Lower leg skin (tissue), 4 donors: ENCODE results near the gene ADGRL3. TPM values are rescaled to one million over a fixed set of nuclear protein-coding genes. Genes with fewer than 3 reads are reported as not detected.

Experiments used
- DNase-seq, 2 donors: peaks; one replicate each; pipeline ENCODE4 v3.0.0-alpha.2; 2019; ENCODE audit warnings: low spot score in 2 of 2
- H3K4me3 ChIP-seq: fragments of 200-600 bp; sonication (generic); 2 replicates; pipeline ENCODE4 v1.5.1; 2017; ENCODE audit warnings: mild to moderate bottlenecking, low read depth; ENCODE audit not compliant: poor library complexity, severe bottlenecking
- CTCF ChIP-seq, 3 donors: fragments of 450-650 bp; IDR thresholded peaks; one replicate each; pipeline ENCODE4 v1.5.1; 2016; ENCODE audit warnings: antibody characterized with exemption in 3 of 3, mild to moderate bottlenecking in 3 of 3, moderate library complexity in 2 of 3
- POLR2A ChIP-seq, 2 donors: fragments of 450-650 bp; IDR thresholded peaks; one replicate each; pipeline ENCODE4 v1.6.1; 2016 to 2017; ENCODE audit warnings: antibody characterized with exemption in 2 of 2, mild to moderate bottlenecking in 1 of 2, moderate library complexity in 1 of 2
- WGBS, 2 donors: methylation state at CpG; one replicate each; pipeline ENCODE4 v1.1.5; 2018; 5-methylcytosine and 5-hydroxymethylcytosine counted together
- intact Hi-C: fragments of 100-400 bp; cut with DNase I; formaldehyde crosslinking; loops from one replicate; pipeline ENCODE4 v1.15.0; 2023; ENCODE audit warnings: low total_unique reads
- total RNA-seq, 4 donors: library from RNA; depleted of rRNA; stranded (reverse); fragments of >200 nt; gene quantifications; one replicate each; pipeline ENCODE4 v1.1.0, GENCODE V29; 2016

Gene ADGRL3
- total RNA-seq, 4 donors from 2014 or later = 1.8 to 21.2 (median 8.2) TPM

- intact Hi-C loops = no loop called here
- no peak overlapping the region for H3K4me3 ChIP-seq
- no peak for DNase-seq
- 21 to 28% methylated on average over 2 of the region's 2 CpGs for WGBS, 2 donors
- TF ChIP-seq POLR2A (IDR thresholded peaks at IDR 0.05) (no peak), CTCF (IDR thresholded peaks at IDR 0.05) (no peak)
Observed at GRCh38 chr4:61727286-61727685, 527.2 kb downstream of the ADGRL3 start.

GRCh38 chr4:61734409-61734808 lies 534.3 kb downstream of the ADGRL3 start:
- intact Hi-C loops = no loop called here
- no peak for DNase-seq
- H3K4me3 ChIP-seq = no peak overlapping the region
- TF ChIP-seq POLR2A (IDR thresholded peaks at IDR 0.05) (no peak), CTCF (IDR thresholded peaks at IDR 0.05) (no peak)
- WGBS, 2 donors = 93 to 100% methylated on average over 2 of the region's 2 CpGs

GRCh38 chr4:61739887-61740286 lies 539.8 kb downstream of the ADGRL3 start:
- no peak for DNase-seq
- no peak overlapping the region for H3K4me3 ChIP-seq
- TF ChIP-seq POLR2A (IDR thresholded peaks at IDR 0.05) = no peak
- no peak for TF ChIP-seq CTCF (IDR thresholded peaks at IDR 0.05)
- intact Hi-C loops = no loop called here

GRCh38 chr4:61740886-61741285 lies 540.8 kb downstream of the ADGRL3 start:
- 38% methylated on average over 4 of the region's 4 CpGs for WGBS, 2 donors
- intact Hi-C loops = no loop called here
- DNase-seq = no peak
- H3K4me3 ChIP-seq = no peak overlapping the region
- no peak for TF ChIP-seq CTCF (IDR thresholded peaks at IDR 0.05)
- no peak for TF ChIP-seq POLR2A (IDR thresholded peaks at IDR 0.05)

DNA sequence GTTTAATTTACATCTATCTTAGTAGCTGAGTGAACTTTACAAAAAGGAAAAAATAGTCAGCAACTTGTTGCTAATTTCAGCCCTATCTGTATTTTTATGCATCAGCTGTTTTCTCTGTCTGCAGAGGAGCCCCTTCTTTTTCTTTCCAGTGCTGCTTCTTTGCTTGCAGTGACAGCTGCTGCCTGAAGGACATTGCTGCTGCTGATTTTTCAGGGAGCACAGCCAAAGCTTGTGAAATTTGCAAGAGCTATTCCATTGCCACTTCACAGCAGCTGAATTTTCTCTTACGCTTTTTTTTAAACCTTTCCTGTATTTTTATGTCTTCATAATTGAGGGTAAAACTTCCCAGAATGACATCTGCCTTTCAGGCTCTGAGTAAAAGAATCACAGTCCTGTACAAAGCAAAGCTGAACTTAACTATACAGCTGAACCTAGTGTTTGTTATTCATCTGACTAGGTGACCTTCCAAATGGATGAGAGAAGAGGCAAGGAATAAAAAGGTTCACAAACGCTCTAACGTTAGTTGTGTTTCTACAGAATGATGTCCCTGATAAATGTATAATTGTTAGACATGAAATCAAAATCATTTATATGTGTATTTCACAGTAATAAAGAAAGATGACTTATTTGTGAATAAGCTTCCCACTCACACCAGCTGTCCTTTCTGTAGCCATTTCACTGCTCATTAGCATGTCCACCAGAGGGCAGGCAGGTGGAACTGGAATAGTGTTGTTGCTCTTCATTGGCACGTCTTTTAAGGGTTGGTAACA lies 541.4 kb downstream of the ADGRL3 start:
- intact Hi-C loops = no loop called here
- DNase-seq = no peak
- H3K4me3 ChIP-seq = no peak overlapping the region
- WGBS, 2 donors = 32 to 34% methylated on average over 4 of the region's 4 CpGs
- TF ChIP-seq CTCF (IDR thresholded peaks at IDR 0.05) (no peak), POLR2A (IDR thresholded peaks at IDR 0.05) (no peak)

DNA sequence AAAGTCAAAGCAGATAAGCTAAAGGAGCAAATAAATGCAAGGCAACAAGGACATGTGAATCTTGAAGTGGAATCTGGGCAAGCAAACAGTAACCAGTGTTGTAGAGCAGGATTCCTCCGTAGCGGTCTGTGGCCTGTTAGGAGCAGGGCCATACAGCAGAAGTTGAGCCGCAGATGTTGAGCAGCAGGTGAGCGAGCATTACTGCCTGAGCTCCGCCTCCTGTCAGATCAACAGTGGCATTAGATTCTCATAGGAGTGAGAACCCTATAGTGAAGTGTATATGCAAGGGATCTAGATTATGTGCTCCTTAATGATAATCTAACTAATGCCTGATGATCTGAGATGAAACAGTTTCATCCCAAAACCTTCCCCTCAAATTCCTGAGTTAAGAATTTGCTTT lies 550.7 kb downstream of the ADGRL3 start:
- H3K4me3 ChIP-seq = no peak overlapping the region
- TF ChIP-seq POLR2A (IDR thresholded peaks at IDR 0.05) (no peak), CTCF (IDR thresholded peaks at IDR 0.05) (no peak)
- no peak for DNase-seq
- intact Hi-C loops = no loop called here
- WGBS, 2 donors = 90 to 95% methylated on average over 5 of the region's 5 CpGs
